HEK293T (cell line): Measurements from ENCODE around the gene ZNF205.

Source experiments
- ARNT ChIP-seq: fragments of 450-650 bp; IDR thresholded peaks from 2 replicates; pipeline ENCODE4 v1.6.1; 2017; ENCODE audit warnings: mild to moderate bottlenecking
- CTBP1 ChIP-seq: fragments of 450-650 bp; IDR thresholded peaks from 2 replicates; pipeline ENCODE4 v1.6.1; 2016; ENCODE audit warnings: borderline replicate concordance
- FOXA1 ChIP-seq: fragments of 450-650 bp; IDR thresholded peaks from 2 replicates; pipeline ENCODE4 v1.6.1; 2016; ENCODE audit warnings: mild to moderate bottlenecking
- FOXM1 ChIP-seq: fragments of 450-650 bp; IDR thresholded peaks from 2 replicates; pipeline ENCODE4 v1.6.1; 2017; ENCODE audit warnings: mild to moderate bottlenecking, borderline replicate concordance
- LEF1 ChIP-seq: fragments of 450-650 bp; IDR thresholded peaks from 2 replicates; pipeline ENCODE4 v1.6.1; 2017; ENCODE audit warnings: mild to moderate bottlenecking, borderline replicate concordance
- SP1 ChIP-seq: fragments of 450-650 bp; IDR thresholded peaks from 2 replicates; pipeline ENCODE4 v1.6.1; 2017
- SUZ12 ChIP-seq: fragments of 450-650 bp; IDR thresholded peaks from 2 replicates; pipeline ENCODE4 v1.6.1; 2016; ENCODE audit warnings: mild to moderate bottlenecking

- TF ChIP-seq LEF1 (no peak), FOXA1 (no peak), FOXM1 (no peak), CTBP1 (no peak), SP1 (no peak), SUZ12 (no peak), ARNT (no peak)
Observed at GRCh38 chr16:3075523-3075915, 36.9 kb upstream of the ZNF205 start.
